ENCODE data around the gene BPIFA3.

The BPIFA3 gene

DNA sequence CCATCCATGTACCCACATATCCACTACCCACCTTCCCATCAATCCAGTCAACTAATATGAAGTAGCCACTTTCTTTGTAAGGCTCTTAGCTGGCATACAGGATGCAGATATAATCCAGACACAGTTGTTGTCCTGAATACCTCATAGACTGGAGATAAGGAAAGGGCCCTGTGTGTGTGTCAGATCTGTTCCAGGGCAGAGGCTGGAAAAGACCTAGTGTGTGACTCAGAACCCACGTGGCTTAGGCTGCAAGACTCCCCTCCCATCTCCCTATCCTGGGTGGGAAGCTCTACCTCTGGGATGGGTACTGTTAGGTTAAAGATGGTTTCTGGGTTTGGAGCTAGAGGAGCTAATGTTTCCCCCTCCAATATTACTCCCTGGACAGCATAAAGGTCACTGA, 22.3 kb downstream of the BPIFA3 start:
- in situ Hi-C loops (cut with MboI; ENCODE audit: low pct_unique_long_range_greater_than_20kb, low sequenced_read_pairs, unreplicated experiment), result no loop called here
- TF ChIP-seq, protein P1, sequence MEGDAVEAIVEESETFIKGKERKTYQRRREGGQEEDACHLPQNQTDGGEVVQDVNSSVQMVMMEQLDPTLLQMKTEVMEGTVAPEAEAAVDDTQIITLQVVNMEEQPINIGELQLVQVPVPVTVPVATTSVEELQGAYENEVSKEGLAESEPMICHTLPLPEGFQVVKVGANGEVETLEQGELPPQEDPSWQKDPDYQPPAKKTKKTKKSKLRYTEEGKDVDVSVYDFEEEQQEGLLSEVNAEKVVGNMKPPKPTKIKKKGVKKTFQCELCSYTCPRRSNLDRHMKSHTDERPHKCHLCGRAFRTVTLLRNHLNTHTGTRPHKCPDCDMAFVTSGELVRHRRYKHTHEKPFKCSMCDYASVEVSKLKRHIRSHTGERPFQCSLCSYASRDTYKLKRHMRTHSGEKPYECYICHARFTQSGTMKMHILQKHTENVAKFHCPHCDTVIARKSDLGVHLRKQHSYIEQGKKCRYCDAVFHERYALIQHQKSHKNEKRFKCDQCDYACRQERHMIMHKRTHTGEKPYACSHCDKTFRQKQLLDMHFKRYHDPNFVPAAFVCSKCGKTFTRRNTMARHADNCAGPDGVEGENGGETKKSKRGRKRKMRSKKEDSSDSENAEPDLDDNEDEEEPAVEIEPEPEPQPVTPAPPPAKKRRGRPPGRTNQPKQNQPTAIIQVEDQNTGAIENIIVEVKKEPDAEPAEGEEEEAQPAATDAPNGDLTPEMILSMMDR (IDR thresholded peaks at IDR 0.05; ENCODE audit: extremely low read depth, insufficient read depth, missing control alignments), result no peak
- no peak for DNase-seq (ENCODE audit: low spot score)

DNA sequence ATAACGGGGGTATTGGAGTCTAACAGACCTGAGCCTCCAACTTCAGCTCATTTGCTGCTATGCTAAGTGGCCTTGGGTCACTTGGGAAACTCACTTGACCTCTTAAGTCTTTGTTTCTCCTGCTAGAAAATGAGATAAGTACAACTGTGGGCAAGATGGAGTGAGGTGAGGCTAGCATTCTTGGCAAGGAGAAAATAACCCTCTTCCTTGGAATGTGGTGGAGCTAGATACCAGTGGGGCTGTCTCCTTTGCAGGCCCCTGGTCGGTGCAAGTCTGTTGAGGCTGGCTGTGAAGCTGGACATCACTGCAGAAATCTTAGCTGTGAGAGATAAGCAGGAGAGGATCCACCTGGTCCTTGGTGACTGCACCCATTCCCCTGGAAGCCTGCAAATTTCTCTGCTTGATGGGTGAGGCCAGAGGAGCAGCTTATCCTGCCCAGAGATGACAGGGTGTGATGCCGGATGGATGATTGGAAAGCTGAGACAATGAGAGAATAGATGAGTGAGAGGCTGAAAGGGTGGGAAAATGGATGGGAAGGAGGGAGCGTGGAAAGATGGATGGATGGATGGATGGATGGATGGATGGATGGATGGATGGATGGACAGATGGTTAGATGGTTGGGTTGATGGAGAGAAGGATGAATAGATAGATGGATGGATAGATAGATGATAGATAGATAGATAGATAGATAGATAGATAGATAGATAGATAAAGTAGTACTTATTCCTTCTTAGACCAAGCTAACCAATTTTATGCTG, 23.0 kb downstream of the BPIFA3 start:
- in situ Hi-C loops (cut with MboI; ENCODE audit: low pct_unique_long_range_greater_than_20kb, low sequenced_read_pairs, unreplicated experiment), result no loop called here
- TF ChIP-seq, protein P1 (IDR thresholded peaks at IDR 0.05; ENCODE audit: extremely low read depth, insufficient read depth, missing control alignments), result no peak
- no peak for DNase-seq (ENCODE audit: low spot score)

DNA sequence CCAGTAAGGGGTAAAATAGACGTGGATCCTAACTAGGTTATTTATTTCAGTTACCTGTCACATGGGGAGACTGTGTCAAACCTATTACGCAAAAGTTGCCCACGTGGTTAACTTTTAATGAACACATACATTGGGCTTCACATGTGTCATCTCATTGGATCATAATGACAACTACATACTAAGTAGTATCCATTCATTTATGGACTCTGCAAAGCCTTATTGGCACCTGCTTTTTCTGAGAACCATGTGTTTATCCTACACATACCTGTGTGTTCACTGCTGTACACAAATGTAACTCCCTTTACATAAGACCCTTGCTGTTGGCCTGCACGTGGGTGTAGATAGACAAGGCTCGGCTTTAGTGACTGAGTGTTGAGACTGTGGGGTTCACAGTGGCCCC, 23.8 kb downstream of the BPIFA3 start:
- TF ChIP-seq, protein P1 (IDR thresholded peaks at IDR 0.05; ENCODE audit: extremely low read depth, insufficient read depth, missing control alignments), result no peak
- in situ Hi-C loops (cut with MboI; ENCODE audit: low pct_unique_long_range_greater_than_20kb, low sequenced_read_pairs, unreplicated experiment), result no loop called here
- DNase-seq (ENCODE audit: low spot score), result no peak

DNA sequence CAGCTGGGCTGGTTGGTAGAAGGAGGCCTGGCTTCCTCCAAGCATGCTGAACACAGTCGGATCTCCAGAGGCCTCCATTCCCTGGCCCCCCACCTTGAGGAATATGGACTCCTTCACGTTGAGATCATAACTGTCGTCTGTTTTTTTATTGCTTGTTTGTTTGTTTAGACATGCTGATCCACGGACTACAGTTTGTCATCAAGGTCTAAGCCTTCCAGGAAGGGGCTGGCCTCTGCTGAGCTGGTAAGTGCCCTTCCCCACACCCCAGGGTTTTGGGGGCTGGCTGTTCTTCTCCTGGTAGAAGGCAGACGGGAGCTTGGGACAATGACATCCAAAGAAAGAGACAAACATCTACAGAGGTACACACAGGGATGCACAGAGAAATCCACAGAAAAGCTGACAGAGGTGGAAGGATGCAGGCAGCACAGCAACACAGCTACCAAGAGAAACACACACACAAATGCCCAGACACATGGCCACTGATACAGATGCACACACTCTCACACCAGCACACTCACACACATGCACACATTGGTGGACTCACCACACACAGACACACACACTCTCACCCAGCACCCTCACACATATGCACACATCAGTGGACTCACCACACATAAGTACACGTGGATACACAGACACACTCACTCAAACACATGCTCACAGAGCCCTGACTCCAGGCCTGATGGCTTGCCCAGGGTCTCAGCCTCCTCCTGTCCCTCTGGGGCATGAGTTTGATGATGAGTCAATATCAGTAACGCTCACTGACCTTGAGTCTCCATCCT, 25.4 kb downstream of the BPIFA3 start:
- DNase-seq (ENCODE audit: low spot score), result no peak
- TF ChIP-seq, protein P1 (IDR thresholded peaks at IDR 0.05; ENCODE audit: extremely low read depth, insufficient read depth, missing control alignments), result no peak
- in situ Hi-C loops (cut with MboI; ENCODE audit: low pct_unique_long_range_greater_than_20kb, low sequenced_read_pairs, unreplicated experiment), result no loop called here

DNA sequence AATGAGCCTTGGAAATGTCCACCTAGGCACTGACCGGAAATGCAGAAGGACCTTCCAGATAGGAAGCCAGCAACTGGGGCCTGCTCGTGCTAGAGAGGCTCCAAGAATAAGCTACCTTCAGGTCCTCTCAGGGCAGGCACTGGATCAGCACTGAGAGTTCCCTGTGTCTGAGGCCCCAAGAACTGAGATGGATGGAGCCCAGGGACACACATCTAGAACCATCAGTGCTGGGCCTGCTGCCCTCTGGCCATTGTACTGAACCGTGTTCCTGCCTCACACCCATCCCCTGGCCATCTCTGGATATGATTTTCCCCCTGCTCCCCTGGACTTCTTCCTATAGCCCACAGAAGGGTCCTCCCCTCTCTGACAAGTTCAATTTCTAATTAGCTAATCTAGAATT, 28.9 kb downstream of the BPIFA3 start:
- in situ Hi-C loops (cut with MboI; ENCODE audit: low pct_unique_long_range_greater_than_20kb, low sequenced_read_pairs, unreplicated experiment), result no loop called here
- no peak for DNase-seq (ENCODE audit: low spot score)
- TF ChIP-seq, protein P1 (IDR thresholded peaks at IDR 0.05; ENCODE audit: extremely low read depth, insufficient read depth, missing control alignments), result no peak

DNA sequence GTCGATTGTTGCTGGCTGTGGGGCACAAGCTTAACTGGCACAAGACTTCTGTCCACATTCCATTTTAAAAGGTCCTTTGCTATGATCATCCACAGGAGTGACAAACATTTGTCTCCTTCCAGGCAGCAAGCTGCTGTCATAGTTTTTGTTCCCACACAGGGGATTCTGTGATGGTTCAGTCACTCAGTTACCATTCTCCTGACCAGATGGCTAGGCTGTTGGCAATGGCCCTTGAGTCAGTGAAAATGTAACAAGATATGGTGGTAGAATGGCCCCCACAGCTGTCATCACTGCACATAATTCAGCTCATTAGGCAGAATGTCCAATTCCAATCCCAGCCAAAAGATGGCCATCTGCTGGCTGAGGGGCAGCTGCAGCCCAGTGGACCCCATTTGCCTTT, 32.3 kb downstream of the BPIFA3 start:
- TF ChIP-seq, protein P1 (IDR thresholded peaks at IDR 0.05; ENCODE audit: extremely low read depth, insufficient read depth, missing control alignments), result no peak
- in situ Hi-C loops (cut with MboI; ENCODE audit: low pct_unique_long_range_greater_than_20kb, low sequenced_read_pairs, unreplicated experiment), result no loop called here
- no peak for DNase-seq (ENCODE audit: low spot score)
